Measurements from ENCODE around the gene PEX6.

Gene PEX6

GRCh38 chr6:42937548-42938427 is 41.2 kb downstream of the PEX6 start:
- ATAC-seq (no peak), DNase-seq (ENCODE audit: low spot score in 2 of 2) (no peak)
- Mint-ChIP-seq H3K36me3 (peaks cover 85% of the 10 kb centered on the region), H3K4me3 (no peak overlapping the region), H3K27ac (peak overlapping the region; percentile 35), H3K4me1 (peaks cover 24% of the 10 kb centered on the region), H3K9me3 (no peaks in the 10 kb centered on the region)

GRCh38 chr6:42936398-42936797 is 42.6 kb downstream of the PEX6 start:
- peak overlapping the region; percentile 21 for H3K27ac Mint-ChIP-seq
- DNase-seq (ENCODE audit: low spot score in 2 of 2), result no peak
- H3K9me3 Mint-ChIP-seq, result no peaks in the 10 kb centered on the region
- peaks cover 96% of the 10 kb centered on the region for H3K36me3 Mint-ChIP-seq
- no peak for ATAC-seq
- H3K4me3 Mint-ChIP-seq, result no peak overlapping the region
- peaks cover 37% of the 10 kb centered on the region for H3K4me1 Mint-ChIP-seq

- Mint-ChIP-seq H3K27ac (no peak overlapping the region), H3K9me3 (no peaks in the 10 kb centered on the region), H3K4me3 (no peak overlapping the region), H3K4me1 (peaks cover 47% of the 10 kb centered on the region), H3K36me3 (peaks cover 96% of the 10 kb centered on the region)
- ATAC-seq (no peak), DNase-seq (ENCODE audit: low spot score in 2 of 2) (no peak)
Observed at GRCh38 chr6:42935322-42935721, 43.7 kb downstream of the PEX6 start.

GRCh38 chr6:42933205-42933604 is 45.8 kb downstream of the PEX6 start:
- Mint-ChIP-seq H3K36me3 (peaks cover 88% of the 10 kb centered on the region), H3K27ac (peak overlapping the region; percentile 96), H3K9me3 (no peaks in the 10 kb centered on the region), H3K4me3 (no peak overlapping the region), H3K4me1 (peaks cover 54% of the 10 kb centered on the region)
- ATAC-seq, result no peak
- no peak for DNase-seq (ENCODE audit: low spot score in 2 of 2)

GRCh38 chr6:42932412-42932811 is 46.6 kb downstream of the PEX6 start:
- Mint-ChIP-seq H3K36me3 (peaks cover 80% of the 10 kb centered on the region), H3K4me1 (peaks cover 50% of the 10 kb centered on the region), H3K9me3 (no peaks in the 10 kb centered on the region), H3K27ac (peak overlapping the region; percentile 96), H3K4me3 (peak overlapping the region; percentile 98)
- no peak for ATAC-seq
- no peak for DNase-seq (ENCODE audit: low spot score in 2 of 2)

GRCh38 chr6:42929821-42930360 is 49.1 kb downstream of the PEX6 start:
- H3K36me3 Mint-ChIP-seq, result peaks cover 55% of the 10 kb centered on the region

GRCh38 chr6:42928986-42929820 is 49.8 kb downstream of the PEX6 start, which contains the start of gene CNPY3:
Gene CNPY3 (plus strand): TSS chr6:42929480. CDS start chr6:42929571, 91 bp downstream.
- Mint-ChIP-seq H3K27ac (peak within 1 kb of the TSS; percentile 96), H3K9me3 (no peaks in the 10 kb centered on the region), H3K36me3 (peaks cover 48% of the 10 kb centered on the region), H3K4me3 (peak within 1 kb of the TSS; percentile 98), H3K4me1 (peaks cover 45% of the 10 kb centered on the region)
- ATAC-seq (peak; percentile 91), DNase-seq (ENCODE audit: low spot score in 2 of 2) (peak; percentile 73 to 94)

More at GRCh38 chr6:42929821-42930360, 49.1 kb downstream of the PEX6 start:
- Mint-ChIP-seq H3K9me3 (no peaks in the 10 kb centered on the region), H3K4me1 (peaks cover 45% of the 10 kb centered on the region), H3K27ac (peak overlapping the region; percentile 96), H3K4me3 (peak overlapping the region; percentile 98)
- DNase-seq (ENCODE audit: low spot score in 2 of 2) (peak; percentile 38 to 81), ATAC-seq (peak; percentile 67)

- peaks cover 15% of the 10 kb centered on the region for H3K4me1 Mint-ChIP-seq
- ATAC-seq (no peak), DNase-seq (ENCODE audit: low spot score in 2 of 2) (no peak)
- peaks cover 10% of the 10 kb centered on the region for H3K36me3 Mint-ChIP-seq
- no peaks in the 10 kb centered on the region for H3K9me3 Mint-ChIP-seq
- H3K4me3 Mint-ChIP-seq, result no peak overlapping the region
- peak overlapping the region; percentile 74 for H3K27ac Mint-ChIP-seq
Observed at GRCh38 chr6:42925248-42925857, 53.6 kb downstream of the PEX6 start.

- no peaks in the 10 kb centered on the region for H3K9me3 Mint-ChIP-seq
Observed at GRCh38 chr6:42923666-42924065, 55.3 kb downstream of the PEX6 start.

GRCh38 chr6:42921801-42922200 is 57.2 kb downstream of the PEX6 start:
- Mint-ChIP-seq H3K4me1 (no peaks in the 10 kb centered on the region), H3K36me3 (no peaks in the 10 kb centered on the region), H3K9me3 (no peaks in the 10 kb centered on the region), H3K27ac (no peak overlapping the region), H3K4me3 (no peak overlapping the region)
- DNase-seq (ENCODE audit: low spot score in 2 of 2) (no peak), ATAC-seq (no peak)

More at GRCh38 chr6:42923666-42924065, 55.3 kb downstream of the PEX6 start:
- Mint-ChIP-seq H3K4me1 (peaks cover 6% of the 10 kb centered on the region), H3K4me3 (no peak overlapping the region), H3K27ac (no peak overlapping the region), H3K36me3 (no peaks in the 10 kb centered on the region)
- DNase-seq (ENCODE audit: low spot score in 2 of 2) (no peak), ATAC-seq (no peak)

GRCh38 chr6:42916288-42916687 is 62.7 kb downstream of the PEX6 start:
- Mint-ChIP-seq H3K36me3 (no peaks in the 10 kb centered on the region), H3K4me3 (no peak overlapping the region), H3K4me1 (no peaks in the 10 kb centered on the region), H3K27ac (no peak overlapping the region), H3K9me3 (no peaks in the 10 kb centered on the region)
- ATAC-seq (peak; percentile 48), DNase-seq (ENCODE audit: low spot score in 2 of 2) (no peak)

GRCh38 chr6:42915732-42916131 is 63.2 kb downstream of the PEX6 start, which contains the start of gene PTCRA:
Gene PTCRA (plus strand): TSS chr6:42916053. CDS start chr6:42916070, 17 bp downstream.
- Mint-ChIP-seq H3K36me3 (no peaks in the 10 kb centered on the region), H3K9me3 (no peaks in the 10 kb centered on the region), H3K4me3 (no peak within 1 kb of the TSS), H3K4me1 (no peaks in the 10 kb centered on the region), H3K27ac (no peak within 1 kb of the TSS)
- ATAC-seq, result peak; percentile 32
- no peak for DNase-seq (ENCODE audit: low spot score in 2 of 2)

- Mint-ChIP-seq H3K36me3 (no peaks in the 10 kb centered on the region), H3K9me3 (no peaks in the 10 kb centered on the region), H3K4me1 (no peaks in the 10 kb centered on the region), H3K27ac (no peak overlapping the region), H3K4me3 (no peak overlapping the region)
- DNase-seq (ENCODE audit: low spot score in 2 of 2), result no peak
- no peak for ATAC-seq
Observed at GRCh38 chr6:42914546-42914945, 64.4 kb downstream of the PEX6 start.
